HepG2 (cell line): Measurements from ENCODE around the gene MBTPS2. TPM values are rescaled to one million over a fixed set of nuclear protein-coding genes. Genes with fewer than 3 reads are reported as not detected.

Source experiments
- ATAC-seq: fragments of 200-7000 bp; cut with Tn5 transposase; 3 replicates; pipeline ENCODE4 v1.9.1; 2020; ENCODE audit warnings: mild to moderate bottlenecking, moderate library complexity
- BruUV-seq: library from RNA; stranded (reverse); fragments of 400-500 nt; replicated peaks from 2 replicates; lab custom pipeline; 2021; lab: Mats Ljungman, UMichigan
- CTCF ChIA-PET: fragments of 300-600 bp; formaldehyde crosslinking; extraction: SDS; loops from one replicate; lab custom pipeline; 2021; ENCODE audit warnings: low total read pairs, inconsistent platforms, low intra/inter-chr PET ratio; lab: Yijun Ruan, JAX
- POLR2A ChIA-PET: fragments of 350-600 bp; sonication (Branson Sonifier 250); formaldehyde crosslinking; loops from one replicate; lab custom pipeline; 2020; ENCODE audit warnings: antibody characterized with exemption, inconsistent platforms; lab: Yijun Ruan, JAX
- DNase-seq: peaks from one replicate; pipeline ENCODE4 v3.0.0-alpha.2; 2015; ENCODE audit warnings: low spot score
- FAIRE-seq: peaks from 3 replicates; lab custom pipeline; 2011; peaks lifted over from hg19 to GRCh38; lab: Jason Lieb, UNC
- H2AFZ ChIP-seq: one replicate; pipeline ENCODE4 v1.6.1; 2011; ENCODE audit warnings: low read length, inconsistent platforms
- H3K27ac ChIP-seq: fragments of 300-600 bp; 3 replicates; pipeline ENCODE4 v1.8.0; 2011; ENCODE audit warnings: mixed run types, mild to moderate bottlenecking, mixed read lengths, low read length, inconsistent platforms; ENCODE audit not compliant: insufficient read depth; ENCODE audit errors: extremely low read length
- H3K27me3 ChIP-seq, 2 experiments: fragments of 200-600 bp in 1 of 2; 2 replicates in 1 of 2; 3 replicates in 1 of 2; pipeline versions ENCODE4 v1.6.0 to v1.8.0; 2011; ENCODE audit warnings: low read length in 2 of 2, mild to moderate bottlenecking in 2 of 2, moderate library complexity in 2 of 2, inconsistent platforms in 1 of 2; ENCODE audit not compliant: insufficient read depth in 2 of 2, control insufficient read depth in 1 of 2
- H3K36me3 ChIP-seq, 2 experiments: fragments of 200-600 bp in 1 of 2; replicated peaks in 1 of 2; 2 replicates in 1 of 2; 3 replicates in 1 of 2; pipeline versions ENCODE4 v1.5.1 to v1.8.0; 2011; ENCODE audit warnings: low read length in 2 of 2, inconsistent platforms in 1 of 2; ENCODE audit not compliant: insufficient read depth in 2 of 2, control insufficient read depth in 1 of 2
- H3K4me1 ChIP-seq: 2 replicates; pipeline ENCODE4 v1.5.1; 2012; ENCODE audit warnings: low read length, inconsistent platforms; ENCODE audit not compliant: insufficient read depth
- H3K4me2 ChIP-seq: 2 replicates; pipeline ENCODE4 v1.6.0; 2011; ENCODE audit warnings: low read depth, low read length, inconsistent platforms
- H3K4me3 ChIP-seq, 3 experiments: fragments of 200-600 bp in 1 of 3; sonication (generic), shearing (Covaris generic) in 1 of 3; replicated peaks in 1 of 3; 2 replicates each; pipeline ENCODE4 v1.5.1; 2011 to 2016; ENCODE audit warnings: low read length in 3 of 3, inconsistent platforms in 2 of 3, low read depth in 2 of 3, mild to moderate bottlenecking in 2 of 3, control low read depth in 1 of 3, mixed read lengths in 1 of 3; ENCODE audit not compliant: insufficient read depth in 1 of 3
- H3K79me2 ChIP-seq: one replicate; pipeline ENCODE4 v1.6.1; 2011; ENCODE audit warnings: low read length, inconsistent platforms; ENCODE audit not compliant: insufficient read depth
- H3K9ac ChIP-seq: 2 replicates; pipeline ENCODE4 v1.6.0; 2011; ENCODE audit warnings: mild to moderate bottlenecking, low read depth, low read length, inconsistent platforms; ENCODE audit not compliant: insufficient read depth
- H3K9me3 ChIP-seq: 2 replicates; pipeline ENCODE4 v1.5.1; 2012; ENCODE audit warnings: mild to moderate bottlenecking, low read length
- H4K20me1 ChIP-seq: 2 replicates; pipeline ENCODE4 v1.6.0; 2011; ENCODE audit warnings: inconsistent platforms, mild to moderate bottlenecking, low read length, moderate library complexity; ENCODE audit not compliant: insufficient read depth
- AHR ChIP-seq: IDR thresholded peaks from 2 replicates; pipeline ENCODE4 v1.6.1; 2018; ENCODE audit warnings: missing genetic modification reagents, missing compliant biosample characterization
- ARID4A ChIP-seq: sonication (generic); formaldehyde crosslinking; IDR thresholded peaks from 2 replicates; pipeline ENCODE4 v1.5.0; 2020; ENCODE audit warnings: mild to moderate bottlenecking, missing genetic modification reagents, borderline replicate concordance
- DRAP1 ChIP-seq: IDR thresholded peaks from 2 replicates; pipeline ENCODE4 v1.6.1; 2016; ENCODE audit warnings: missing genetic modification reagents, missing compliant biosample characterization
- RARA ChIP-seq: IDR thresholded peaks from 2 replicates; pipeline ENCODE4 v1.6.1; 2016; ENCODE audit warnings: missing genetic modification reagents, missing compliant biosample characterization
- THYN1 ChIP-seq: sonication (generic); formaldehyde crosslinking; IDR thresholded peaks from 2 replicates; pipeline ENCODE4 v1.8.1; 2023; ENCODE audit warnings: low read depth, mild to moderate bottlenecking, moderate library complexity, missing genetic modification reagents, borderline replicate concordance
- ZNF354B ChIP-seq: sonication (generic); formaldehyde crosslinking; IDR thresholded peaks from 2 replicates; pipeline ENCODE4 v1.8.0; 2022; ENCODE audit warnings: mild to moderate bottlenecking, missing genetic modification reagents
- ZNF747 ChIP-seq: sonication (generic); formaldehyde crosslinking; IDR thresholded peaks from 2 replicates; pipeline ENCODE4 v1.8.1; 2023; ENCODE audit warnings: missing genetic modification reagents, mild to moderate bottlenecking, borderline replicate concordance
- in situ Hi-C: cut with HindIII; loops from 2 replicates; pipeline ENCODE4 v1.10.0; 2017; ENCODE audit warnings: low pct_unique_long_range_greater_than_20kb; ENCODE audit not compliant: extremely low pct_ligation_motif_present
- intact Hi-C: fragments of 100-400 bp; cut with micrococcal nuclease; formaldehyde crosslinking; loops from one replicate; pipeline ENCODE4 v1.10.0; 2022; ENCODE audit not compliant: unreplicated experiment
- polyA plus RNA-seq, 8 experiments: library from polyadenylated mRNA; depleted of rRNA in 3 of 8; stranded (reverse) in 7 of 8; unstranded in 1 of 8; fragments of >200 nt; fragmentation: Illumina TruSeq in 4 of 8; extraction: Trizol in 4 of 8; gene quantifications; 2 replicates each; pipeline versions ENCODE4 v1.2.1 to v1.2.3, GENCODE V29; 2011 to 2016; ENCODE audit warnings: low read depth in 4 of 8, missing spikeins in 1 of 8, mixed read lengths in 1 of 8; ENCODE audit not compliant: insufficient read depth in 1 of 8
- total RNA-seq, 5 experiments: library from RNA; depleted of rRNA; stranded (reverse); fragments of >200 nt; fragmentation: Illumina TruSeq; extraction: Trizol; gene quantifications; 2 replicates each; pipeline ENCODE4 v1.2.3, GENCODE V29; 2016; ENCODE audit warnings: low read depth in 1 of 5

MBTPS2 gene
- total and polyA plus RNA-seq, 2 of the 13 experiments (the other 11 are each of a cell fraction or from before 2014, with no cell fraction given) = 5.7 to 14.4 TPM

GRCh38 chrX:21813612-21814368 is 25.6 kb upstream of the MBTPS2 start:
- DNase-seq = no peak
- Histone ChIP-seq H2AFZ (no peak overlapping the region), H3K4me3 (no peak overlapping the region), H3K36me3 (no peaks in the 10 kb centered on the region), H3K27ac (no peak overlapping the region), H3K27me3 (no peaks in the 10 kb centered on the region), H3K9ac (no peak overlapping the region), H3K4me2 (no peak overlapping the region), H3K79me2 (no peaks in the 10 kb centered on the region), H4K20me1 (no peaks in the 10 kb centered on the region), H3K9me3 (peaks cover 6% of the 10 kb centered on the region; the same call in 1 of the 2 replicates), H3K4me1 (peaks cover 18% of the 10 kb centered on the region)
- ATAC-seq = peak; percentile 63
- intact Hi-C loops = no loop called here
- CTCF ChIA-PET = no interaction called here
- in situ Hi-C loops = no loop called here
- no TSS peak for BruUV-seq
- POLR2A ChIA-PET = no interaction called here
- no peak for TF ChIP-seq AHR
- no peak for TF ChIP-seq DRAP1 (CRISPR knock-in tag)
- no peak for TF ChIP-seq ZNF747 (CRISPR knock-in tag)
- no peak for TF ChIP-seq ZNF354B (CRISPR knock-in tag)
- no peak for TF ChIP-seq THYN1
- no peak for TF ChIP-seq ARID4A (CRISPR knock-in tag)
- no peak for TF ChIP-seq RARA (CRISPR knock-in tag)
- peak; percentile 46 for FAIRE-seq
